ENCODE measurements around the gene SLC22A17.

SLC22A17 gene

DNA sequence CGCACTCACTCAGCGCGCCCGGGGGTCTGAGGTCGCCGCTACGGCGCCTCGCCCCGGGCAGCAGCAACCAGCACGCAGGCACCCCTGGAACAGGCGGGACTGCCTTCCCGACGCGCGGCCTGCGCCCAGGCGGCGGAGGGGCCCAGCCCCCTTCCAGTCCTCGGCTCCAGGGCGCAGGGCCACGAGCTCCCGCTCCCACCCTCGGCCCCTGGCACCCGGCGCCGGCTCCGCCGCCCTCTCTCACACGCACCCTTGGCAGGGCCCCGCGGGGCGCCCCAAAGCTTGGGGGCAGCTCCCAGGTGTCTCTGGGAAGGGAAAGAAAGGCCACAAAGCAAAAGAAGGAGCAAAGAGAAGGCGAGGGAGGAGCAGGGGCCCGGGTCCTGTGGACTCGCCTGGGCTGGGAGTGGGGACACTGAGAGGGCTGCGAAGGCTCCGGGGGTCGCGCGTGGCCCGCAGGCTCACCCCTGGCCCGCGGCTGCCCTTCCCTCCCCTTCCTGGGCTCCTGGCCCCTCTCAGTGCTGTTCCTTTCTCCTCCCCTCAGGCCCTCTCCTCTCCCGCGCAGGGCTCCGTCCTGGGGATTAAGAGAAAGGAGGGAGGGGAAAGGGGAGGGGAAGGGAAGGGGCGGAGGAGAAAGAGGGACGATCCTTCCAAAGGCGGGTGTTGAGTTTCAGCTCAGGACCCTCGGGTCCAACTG is 13.2 kb upstream of the SLC22A17 start:
- H3K4me3 ChIP-seq (ENCODE audit: low read length) = no peak overlapping the region
- no peak for DNase-seq (ENCODE audit: low read depth, low spot score)

- no peak for DNase-seq (ENCODE audit: low read depth, low spot score)
- no peak within 1 kb of the TSS for H3K4me3 ChIP-seq (ENCODE audit: low read length)
These were observed 12.5 kb upstream of the SLC22A17 start, which contains the start of gene EFS for GRCh38 chr14:23365036-23365731. EFS (minus strand) TSS chr14:23365172; CDS start chr14:23365025, 147 bp downstream.

DNA sequence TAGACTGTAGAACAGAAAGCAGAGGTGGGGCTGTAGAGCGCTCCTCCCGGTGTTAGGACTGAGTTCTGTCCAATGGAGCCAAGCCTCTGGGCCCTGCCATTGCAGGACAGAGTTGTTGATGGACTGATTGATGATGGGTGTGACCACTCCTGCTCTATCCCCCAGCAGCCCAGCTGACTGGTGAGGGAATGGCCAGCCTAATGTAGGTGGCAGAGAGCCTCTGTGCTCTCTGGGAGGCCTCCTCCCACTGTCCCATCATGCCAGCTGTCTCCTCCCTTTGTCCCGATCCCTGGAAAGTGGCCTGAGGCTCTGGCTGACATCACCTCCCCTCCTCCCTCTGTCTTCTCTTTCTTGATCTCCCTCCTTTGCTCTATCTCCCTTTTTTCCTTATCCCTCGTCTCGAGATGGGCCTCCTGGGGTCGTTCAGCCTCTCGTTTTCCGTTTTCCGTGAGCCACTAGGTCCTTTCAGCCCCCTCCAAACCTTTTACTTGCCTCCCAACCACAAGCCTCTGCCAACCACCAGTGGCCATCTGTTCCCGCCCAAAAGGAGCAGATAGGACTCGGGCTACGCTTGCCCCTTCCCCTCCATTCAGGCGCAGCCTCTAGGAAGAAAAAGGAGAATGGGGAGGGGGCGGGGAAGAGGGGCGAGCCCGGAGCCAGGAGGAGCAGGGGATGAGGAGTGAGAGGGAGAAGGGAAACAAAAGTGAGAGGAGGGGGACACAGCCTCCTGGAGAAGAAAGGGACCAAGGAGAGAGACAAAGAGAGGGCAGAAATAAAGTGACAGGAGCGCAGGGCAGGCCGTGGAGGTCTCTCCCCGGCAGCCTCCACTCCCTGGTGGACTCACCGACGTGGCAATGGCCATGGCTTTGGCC is 11.7 kb upstream of the SLC22A17 start:
- H3K4me3 ChIP-seq (ENCODE audit: low read length) = no peak overlapping the region
- no peak for DNase-seq (ENCODE audit: low read depth, low spot score)

GRCh38 chr14:23362200-23362599 is 9.5 kb upstream of the SLC22A17 start:
- no peak overlapping the region for H3K4me3 ChIP-seq (ENCODE audit: low read length)
- no peak for DNase-seq (ENCODE audit: low read depth, low spot score)

DNA sequence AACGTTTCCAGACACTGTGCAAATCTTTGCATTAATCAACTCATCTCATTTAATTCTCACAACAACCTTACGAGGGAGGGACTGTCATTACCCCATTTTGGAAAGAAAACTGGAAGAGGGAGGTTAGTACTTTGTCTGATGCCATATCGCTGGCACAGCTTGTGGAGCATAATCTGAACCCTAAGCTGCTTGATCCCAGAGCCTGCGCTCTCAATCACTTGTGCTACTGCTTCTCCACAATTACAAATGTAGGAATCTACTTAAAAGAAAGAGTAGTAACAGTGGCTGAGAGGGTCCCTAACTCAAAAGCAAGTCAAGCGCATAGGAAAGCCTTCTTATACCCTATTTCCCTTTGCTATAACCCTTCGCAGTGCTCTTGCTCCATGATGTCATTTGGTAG is 9.1 kb upstream of the SLC22A17 start:
- H3K4me3 ChIP-seq (ENCODE audit: low read length) = no peak overlapping the region
- no peak for DNase-seq (ENCODE audit: low read depth, low spot score)

DNA sequence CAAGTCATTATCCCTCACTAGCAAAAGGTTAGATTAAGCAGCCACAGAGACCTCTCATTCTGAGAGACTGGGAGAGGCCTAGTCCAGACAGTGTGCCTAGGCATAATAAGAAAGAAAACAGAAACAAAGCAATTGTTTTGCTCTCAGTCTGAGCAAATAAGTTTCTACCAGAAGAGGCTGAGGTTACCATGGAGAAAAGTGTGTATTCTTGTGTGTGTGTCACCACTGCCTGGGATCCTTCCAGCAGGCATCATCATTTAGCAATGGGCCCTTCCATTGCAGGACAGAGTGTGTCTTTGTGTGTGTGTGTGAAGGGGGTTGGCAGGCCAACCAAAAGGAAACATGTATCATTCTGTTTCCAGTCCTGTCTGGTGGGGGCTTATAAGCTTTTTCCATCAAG is 8.6 kb upstream of the SLC22A17 start:
- no peak for DNase-seq (ENCODE audit: low read depth, low spot score)
- no peak overlapping the region for H3K4me3 ChIP-seq (ENCODE audit: low read length)

GRCh38 chr14:23360496-23360895 is 7.8 kb upstream of the SLC22A17 start:
- no peak for DNase-seq (ENCODE audit: low read depth, low spot score)
- no peak overlapping the region for H3K4me3 ChIP-seq (ENCODE audit: low read length)

DNA sequence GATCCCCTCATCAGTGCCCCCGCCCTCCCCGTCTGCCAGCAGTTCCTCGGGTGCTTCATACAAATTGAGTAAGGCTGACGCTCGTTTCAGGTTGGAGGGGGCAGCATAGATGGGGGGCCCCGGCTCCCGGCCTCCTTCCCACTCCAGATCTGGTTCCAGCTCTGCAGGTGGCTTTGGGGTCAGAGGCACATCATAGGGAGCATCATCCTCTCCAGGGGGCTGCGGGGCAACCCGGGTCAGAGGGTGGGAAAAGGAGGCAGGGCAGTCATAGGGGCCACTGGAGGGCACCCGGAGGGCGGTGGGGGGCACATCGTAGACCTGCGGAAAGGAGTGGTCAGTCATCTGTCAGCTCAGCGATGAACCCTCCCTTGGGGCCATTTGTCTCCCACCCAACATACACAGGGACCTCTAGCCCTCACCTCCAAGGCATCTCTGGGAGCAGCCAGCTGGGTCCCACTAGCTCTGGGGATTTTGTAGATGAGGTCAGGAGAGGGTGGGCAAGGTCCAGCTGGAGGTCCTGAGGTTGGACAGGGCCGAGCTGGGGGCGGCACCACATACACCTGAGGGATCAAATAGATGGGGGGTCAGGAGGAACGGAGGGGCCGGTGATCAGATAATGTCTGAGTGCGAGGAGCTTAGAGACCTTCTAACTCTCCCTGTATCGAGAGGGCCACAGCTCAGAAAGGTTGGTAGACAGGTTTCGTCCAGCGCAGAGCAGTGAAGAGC is 7.2 kb upstream of the SLC22A17 start:
- no peak for DNase-seq (ENCODE audit: low read depth, low spot score)
- H3K4me3 ChIP-seq (ENCODE audit: low read length) = no peak overlapping the region

DNA sequence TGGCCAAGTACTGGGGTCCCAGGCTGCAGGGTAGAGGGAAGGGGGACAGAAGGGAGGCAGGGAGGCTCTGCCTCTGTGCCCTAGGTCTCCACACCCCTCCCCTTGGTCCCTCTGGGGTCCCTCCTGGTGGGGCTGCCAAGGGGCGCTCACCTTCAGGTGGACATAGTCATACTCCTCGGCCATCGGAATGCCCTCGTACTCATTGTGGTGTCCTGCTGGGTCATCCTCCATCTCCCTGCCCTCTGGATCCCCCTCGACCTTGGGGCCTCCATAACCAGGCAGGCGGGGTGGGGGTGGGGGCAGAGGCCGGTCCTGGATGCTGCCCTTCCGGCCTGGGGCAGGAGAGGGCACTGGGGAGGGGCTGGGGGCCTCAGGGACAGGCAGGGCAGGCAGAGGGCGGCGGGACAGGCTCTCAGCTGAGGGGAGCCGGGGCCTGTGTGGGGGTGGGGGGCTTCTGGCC is 6.5 kb upstream of the SLC22A17 start:
- H3K4me3 ChIP-seq (ENCODE audit: low read length) = no peak overlapping the region
- DNase-seq (ENCODE audit: low read depth, low spot score) = no peak

DNA sequence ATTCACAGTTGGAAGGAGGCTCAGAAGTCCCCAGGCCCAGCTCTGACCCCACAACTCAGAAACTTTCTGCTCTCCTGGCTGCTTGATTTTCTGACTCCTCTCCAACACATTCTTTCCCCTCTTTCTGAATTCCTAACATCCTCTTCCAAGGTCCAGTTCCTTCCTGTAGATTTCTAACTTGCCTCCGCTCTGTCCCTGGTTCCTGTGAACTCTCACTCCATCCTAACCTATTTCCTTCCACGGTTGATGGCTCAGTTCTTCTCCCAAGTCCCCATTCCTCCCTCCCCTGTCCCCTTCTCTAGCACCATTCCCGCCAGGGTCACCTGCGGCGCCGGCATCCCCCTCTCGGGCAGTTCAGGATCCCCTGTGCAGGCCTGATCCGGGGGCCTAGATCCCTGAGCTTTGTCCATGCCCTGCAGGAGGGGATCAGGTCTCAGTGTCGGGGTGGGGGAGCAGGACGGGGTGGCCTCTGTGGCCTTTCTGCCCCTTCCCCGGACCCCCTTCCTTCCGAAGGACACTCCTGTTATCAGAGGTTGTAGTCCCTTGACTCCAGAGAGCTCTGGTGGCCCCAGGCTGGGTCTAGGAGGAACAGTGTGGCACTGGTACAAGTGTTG is 6.0 kb upstream of the SLC22A17 start:
- DNase-seq (ENCODE audit: low read depth, low spot score) = no peak
- H3K4me3 ChIP-seq (ENCODE audit: low read length) = no peak overlapping the region

DNA sequence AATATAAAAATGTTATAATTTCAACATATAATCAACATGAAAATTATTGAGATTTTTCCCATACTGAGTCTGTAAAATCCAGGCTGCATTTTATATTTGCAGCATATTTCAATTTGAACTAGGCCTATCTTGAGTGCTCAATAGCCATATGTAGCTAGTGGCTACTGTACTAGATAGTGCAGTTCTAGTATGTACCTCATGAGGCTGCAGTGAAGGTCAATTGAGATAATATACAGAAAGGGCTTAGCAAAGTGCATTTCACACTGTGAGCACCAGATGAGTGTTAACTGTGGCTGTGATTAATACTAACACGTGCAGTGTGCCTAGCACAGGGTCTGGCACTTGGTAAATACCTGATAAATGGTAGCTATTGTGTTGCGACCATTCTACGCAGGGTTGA is 5.4 kb upstream of the SLC22A17 start:
- no peak overlapping the region for H3K4me3 ChIP-seq (ENCODE audit: low read length)
- DNase-seq (ENCODE audit: low read depth, low spot score) = no peak

GRCh38 chr14:23357261-23357660 is 4.6 kb upstream of the SLC22A17 start:
- no peak overlapping the region for H3K4me3 ChIP-seq (ENCODE audit: low read length)
- no peak for DNase-seq (ENCODE audit: low read depth, low spot score)

DNA sequence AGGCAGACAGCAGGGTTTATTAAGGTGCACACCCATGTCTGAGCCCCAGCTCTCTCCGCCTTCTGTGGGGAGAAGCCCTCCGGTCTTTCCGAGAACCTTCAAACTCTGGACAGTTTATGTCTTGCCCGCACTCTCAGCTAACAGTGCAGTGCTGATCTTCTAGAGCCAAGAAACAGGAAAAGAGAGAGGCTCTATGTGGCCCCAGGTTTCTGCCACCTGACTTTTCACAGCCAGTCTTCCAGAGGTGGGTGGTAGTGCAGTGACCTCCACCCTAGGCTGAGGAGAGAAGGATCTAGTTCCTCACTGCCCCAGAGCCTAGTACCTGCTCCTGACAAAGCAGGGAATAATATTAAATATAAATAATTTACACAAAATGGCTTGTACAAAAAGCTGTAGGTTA is 4.0 kb upstream of the SLC22A17 start:
- no peak for DNase-seq (ENCODE audit: low read depth, low spot score)
- no peak overlapping the region for H3K4me3 ChIP-seq (ENCODE audit: low read length)

GRCh38 chr14:23355871-23356435 is 3.3 kb upstream of the SLC22A17 start:
- H3K4me3 ChIP-seq (ENCODE audit: low read length) = no peak overlapping the region
- DNase-seq (ENCODE audit: low read depth, low spot score) = no peak

GRCh38 chr14:23354990-23355389 is 2.3 kb upstream of the SLC22A17 start:
- no peak overlapping the region for H3K4me3 ChIP-seq (ENCODE audit: low read length)
- no peak for DNase-seq (ENCODE audit: low read depth, low spot score)

GRCh38 chr14:23353433-23353780 is 720 bp upstream of the SLC22A17 start:
- DNase-seq (ENCODE audit: low read depth, low spot score) = no peak
- no peak overlapping the region for H3K4me3 ChIP-seq (ENCODE audit: low read length)

DNA sequence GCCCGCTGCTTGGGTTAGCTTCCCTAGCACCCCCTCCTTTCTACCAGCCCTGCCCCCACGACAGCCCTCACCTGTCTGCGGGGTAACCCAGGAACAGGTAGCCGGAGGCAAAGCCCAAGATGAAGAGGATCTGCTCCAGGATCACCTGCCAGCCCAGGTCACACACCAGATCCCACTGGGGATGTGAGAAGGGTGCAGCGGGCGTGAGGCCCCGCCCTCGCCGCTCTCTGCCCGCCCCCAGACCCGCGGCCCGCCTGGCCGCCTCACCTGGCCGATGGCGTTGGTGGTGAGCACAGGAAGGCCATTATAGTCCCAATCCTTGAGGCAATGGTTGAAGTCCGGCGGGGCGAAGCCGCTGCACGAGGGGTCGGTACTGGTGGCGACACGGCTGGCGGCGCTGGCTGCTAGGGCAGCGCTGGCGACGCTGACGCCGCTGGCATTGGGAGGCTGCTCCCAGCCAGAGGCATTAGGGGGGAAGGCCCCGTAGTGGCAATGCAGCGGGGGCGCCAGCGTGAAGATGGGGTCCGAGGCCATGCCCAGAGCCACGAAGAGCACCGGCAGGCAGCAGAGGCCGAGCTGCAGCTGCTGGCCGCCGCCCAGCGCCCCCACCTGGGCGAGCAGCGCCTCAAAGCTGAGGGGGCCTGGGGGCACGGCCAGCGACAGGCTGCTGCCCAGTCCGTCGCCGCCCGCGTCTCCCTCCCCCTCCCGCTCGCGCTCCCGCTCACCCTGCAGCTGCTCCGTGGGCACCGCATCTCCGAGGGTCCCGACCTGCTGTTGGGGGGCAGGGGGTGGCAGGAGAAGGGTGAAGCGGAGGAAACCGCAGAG is 794 bp downstream of the SLC22A17 start:
- DNase-seq (ENCODE audit: low read depth, low spot score) = no peak
- peak overlapping the region; percentile 56 for H3K4me3 ChIP-seq (ENCODE audit: low read length)
